Prostate gland (tissue), 2 donors: ENCODE data around the gene TMEM170B.

Experiments used
- POLR2A ChIP-seq: fragments of 450-650 bp; IDR thresholded peaks from one replicate; pipeline ENCODE4 v1.6.1; 2016; ENCODE audit warnings: antibody characterized with exemption, mild to moderate bottlenecking
- POLR2AphosphoS5 ChIP-seq: sonication (generic); formaldehyde crosslinking; IDR thresholded peaks from one replicate; pipeline ENCODE4 v1.6.1; 2017; ENCODE audit warnings: antibody characterized with exemption
- TF ChIP-seq, protein P1 (sequence below), 4 experiments: fragments of 200-600 bp in 2 of 4; fragments of 450-650 bp in 2 of 4; sonication (generic) in 2 of 4; IDR thresholded peaks; 1 replicate in 3 of 4; 2 replicates in 1 of 4; pipeline ENCODE4 v1.5.1; 2016 to 2019; ENCODE audit warnings: antibody characterized with exemption in 4 of 4, mild to moderate bottlenecking in 2 of 4, moderate library complexity in 2 of 4

DNA sequence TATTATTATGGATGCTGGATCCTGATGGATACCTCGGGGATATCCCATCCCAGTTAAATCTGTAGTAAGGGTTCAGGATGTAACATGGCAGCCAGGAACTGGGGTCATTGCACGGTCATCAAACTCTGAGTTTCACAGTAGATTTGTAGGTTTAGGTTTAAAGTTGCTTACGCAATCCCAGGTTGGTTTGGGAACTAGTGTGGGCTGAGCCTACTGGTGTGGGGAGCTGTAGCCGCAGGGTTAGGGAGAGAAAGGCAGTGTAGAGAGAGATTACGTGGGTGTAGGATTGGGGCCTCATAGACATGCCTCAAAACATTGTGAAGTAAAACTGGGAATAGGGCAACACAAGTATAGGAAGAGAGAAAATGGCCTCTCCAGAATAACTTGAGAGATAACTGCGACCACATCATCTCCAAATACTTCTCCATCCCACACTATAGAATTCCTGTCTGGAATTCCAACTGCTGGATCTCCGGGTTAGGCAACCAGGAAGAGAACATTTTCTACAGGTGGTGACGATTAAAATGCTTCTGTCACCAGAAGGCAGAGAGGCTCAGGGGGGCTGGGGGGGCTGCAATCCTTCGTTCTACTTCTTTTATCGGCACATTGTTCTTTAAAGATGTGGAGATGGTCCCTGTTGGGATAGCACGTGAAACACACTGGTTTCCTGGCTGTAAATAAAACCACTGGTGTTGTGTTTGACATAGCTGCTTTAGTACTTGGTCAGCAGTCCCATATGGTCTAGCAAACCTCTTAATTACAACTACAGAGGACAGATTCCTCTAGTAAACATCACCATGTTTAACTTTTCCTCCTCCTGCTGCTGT lies 44.9 kb upstream of the TMEM170B start:
- TF ChIP-seq, protein P1, sequence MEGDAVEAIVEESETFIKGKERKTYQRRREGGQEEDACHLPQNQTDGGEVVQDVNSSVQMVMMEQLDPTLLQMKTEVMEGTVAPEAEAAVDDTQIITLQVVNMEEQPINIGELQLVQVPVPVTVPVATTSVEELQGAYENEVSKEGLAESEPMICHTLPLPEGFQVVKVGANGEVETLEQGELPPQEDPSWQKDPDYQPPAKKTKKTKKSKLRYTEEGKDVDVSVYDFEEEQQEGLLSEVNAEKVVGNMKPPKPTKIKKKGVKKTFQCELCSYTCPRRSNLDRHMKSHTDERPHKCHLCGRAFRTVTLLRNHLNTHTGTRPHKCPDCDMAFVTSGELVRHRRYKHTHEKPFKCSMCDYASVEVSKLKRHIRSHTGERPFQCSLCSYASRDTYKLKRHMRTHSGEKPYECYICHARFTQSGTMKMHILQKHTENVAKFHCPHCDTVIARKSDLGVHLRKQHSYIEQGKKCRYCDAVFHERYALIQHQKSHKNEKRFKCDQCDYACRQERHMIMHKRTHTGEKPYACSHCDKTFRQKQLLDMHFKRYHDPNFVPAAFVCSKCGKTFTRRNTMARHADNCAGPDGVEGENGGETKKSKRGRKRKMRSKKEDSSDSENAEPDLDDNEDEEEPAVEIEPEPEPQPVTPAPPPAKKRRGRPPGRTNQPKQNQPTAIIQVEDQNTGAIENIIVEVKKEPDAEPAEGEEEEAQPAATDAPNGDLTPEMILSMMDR (IDR thresholded peaks at IDR 0.05): no peak
- TF ChIP-seq POLR2AphosphoS5: no peak
- no peak for TF ChIP-seq POLR2A
